HG02610 (cell line): ENCODE measurements around the gene TBX6.

Source experiments
- ATAC-seq: cut with Tn5 transposase; IDR thresholded peaks from one replicate; pipeline ENCODE4 v1.9.1; 2021; ENCODE audit warnings: mild to moderate bottlenecking, moderate library complexity; ENCODE audit not compliant: unreplicated experiment

TBX6 gene

DNA sequence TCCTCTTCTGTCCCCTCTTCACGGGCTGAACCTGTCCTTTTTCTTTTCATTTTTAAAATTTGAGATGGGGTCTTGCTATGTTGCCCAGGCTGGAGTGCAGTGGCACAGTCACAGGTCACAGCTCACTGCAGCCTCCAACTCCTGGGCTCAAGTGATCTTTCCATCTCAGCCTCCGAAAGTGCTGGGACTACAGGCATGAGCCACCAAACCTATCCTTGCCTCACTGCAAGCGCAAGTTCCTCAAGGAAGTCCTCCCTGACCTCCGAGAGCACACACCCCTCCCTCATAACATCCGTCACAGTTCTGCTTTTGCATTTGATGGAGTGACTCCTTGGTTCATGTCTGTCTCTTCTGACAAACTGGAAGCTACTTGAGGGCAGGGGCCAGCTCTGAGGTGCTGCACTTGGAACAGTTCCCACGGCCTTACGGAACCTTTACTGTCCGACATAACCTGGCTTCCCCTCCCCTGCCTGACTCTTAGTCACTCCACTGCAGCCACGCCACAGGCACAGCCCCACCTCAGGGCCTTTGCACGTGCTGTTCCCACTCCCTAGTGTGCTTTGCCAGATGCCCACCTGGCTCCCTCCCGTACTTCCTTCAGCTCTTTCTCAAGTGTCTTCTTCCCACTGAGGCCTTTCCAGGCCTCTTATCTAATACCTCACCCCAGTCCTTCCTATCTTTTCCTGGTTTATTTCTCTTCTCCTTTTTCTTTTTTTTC is 4.4 kb downstream of the TBX6 start:
- ATAC-seq: no peak

- no peak for ATAC-seq
These were observed 5.2 kb downstream of the TBX6 start for GRCh38 chr16:30086291-30087140.

DNA sequence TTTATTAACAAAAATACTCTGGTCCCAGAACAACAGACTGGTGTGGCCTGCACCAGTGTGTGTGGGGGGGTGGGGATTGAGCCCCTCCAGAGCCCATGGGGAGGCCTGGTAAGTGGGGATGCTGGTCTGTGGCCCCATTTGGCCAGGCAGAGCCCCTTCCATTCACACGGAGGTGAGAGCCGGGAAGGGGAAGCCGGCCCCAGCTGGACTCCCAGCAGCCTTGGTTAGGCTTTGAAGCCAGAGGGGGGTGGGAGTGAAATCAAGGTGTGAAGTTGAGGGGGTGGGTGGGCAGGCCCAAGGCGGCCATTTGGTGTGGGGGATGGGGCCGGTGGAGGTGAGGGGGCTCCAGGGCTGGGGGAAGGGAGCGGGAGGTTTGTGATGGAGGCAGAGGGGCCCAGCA is 5.9 kb downstream of the TBX6 start:
- ATAC-seq: no peak

- no peak for ATAC-seq
These were observed 6.5 kb downstream of the TBX6 start for GRCh38 chr16:30085247-30085646.

GRCh38 chr16:30084816-30085159 is 6.9 kb downstream of the TBX6 start:
- no peak for ATAC-seq

DNA sequence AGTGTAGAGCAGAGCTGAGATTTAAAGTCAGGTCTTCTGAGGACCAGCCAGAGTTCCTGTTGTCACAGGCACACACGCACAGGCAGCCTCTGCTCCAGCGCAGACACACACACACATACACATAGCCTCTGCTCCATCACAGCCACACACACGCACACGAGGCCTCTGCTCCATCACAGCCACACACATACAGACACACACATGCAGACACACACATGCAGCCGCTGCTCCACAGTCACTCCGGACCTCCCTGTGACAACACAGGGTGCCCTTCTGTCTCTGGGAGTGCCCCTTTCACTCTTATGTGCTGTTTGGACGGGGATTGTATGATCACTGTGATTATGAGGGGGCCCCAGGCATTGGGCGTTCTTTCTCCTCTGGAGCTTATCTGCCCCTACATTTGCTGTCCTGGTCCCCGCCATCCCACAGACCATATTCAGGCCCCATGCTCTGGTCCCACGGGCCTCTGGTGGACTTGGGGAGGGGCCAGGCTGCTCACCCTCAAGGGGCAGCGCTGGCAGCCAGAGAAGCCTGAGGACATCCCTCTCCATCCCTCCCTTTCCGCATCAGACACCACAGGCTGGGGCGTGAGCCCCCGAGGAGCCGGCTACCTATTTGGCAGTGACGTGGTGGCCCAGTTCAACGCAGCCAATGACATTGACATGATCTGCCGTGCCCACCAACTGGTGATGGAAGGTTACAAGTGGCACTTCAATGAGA is 7.5 kb downstream of the TBX6 start:
- no peak for ATAC-seq

GRCh38 chr16:30083216-30084055 is 8.3 kb downstream of the TBX6 start:
- no peak for ATAC-seq

- no peak for ATAC-seq
These were observed 9.1 kb downstream of the TBX6 start for GRCh38 chr16:30082545-30083090.

DNA sequence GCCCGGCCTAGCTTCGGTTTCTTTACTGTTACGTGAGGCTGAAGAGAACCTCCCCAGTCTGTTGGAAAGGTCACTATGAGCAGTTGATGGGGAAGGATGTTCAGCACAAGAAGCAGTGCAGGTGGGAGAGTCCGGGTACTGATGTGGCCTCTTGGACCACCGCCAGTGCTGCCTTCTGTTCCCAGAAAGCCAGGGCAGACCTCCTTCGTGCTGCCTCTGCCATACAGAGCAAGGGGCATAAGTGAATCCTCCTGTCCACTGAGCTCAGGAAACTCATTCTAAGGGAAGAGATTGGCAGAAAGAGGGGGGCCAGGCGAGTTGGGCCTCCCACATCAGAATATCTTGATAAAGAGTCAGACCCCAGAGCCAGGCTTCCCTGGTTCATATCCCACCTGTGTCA is 12.2 kb downstream of the TBX6 start:
- no peak for ATAC-seq

DNA sequence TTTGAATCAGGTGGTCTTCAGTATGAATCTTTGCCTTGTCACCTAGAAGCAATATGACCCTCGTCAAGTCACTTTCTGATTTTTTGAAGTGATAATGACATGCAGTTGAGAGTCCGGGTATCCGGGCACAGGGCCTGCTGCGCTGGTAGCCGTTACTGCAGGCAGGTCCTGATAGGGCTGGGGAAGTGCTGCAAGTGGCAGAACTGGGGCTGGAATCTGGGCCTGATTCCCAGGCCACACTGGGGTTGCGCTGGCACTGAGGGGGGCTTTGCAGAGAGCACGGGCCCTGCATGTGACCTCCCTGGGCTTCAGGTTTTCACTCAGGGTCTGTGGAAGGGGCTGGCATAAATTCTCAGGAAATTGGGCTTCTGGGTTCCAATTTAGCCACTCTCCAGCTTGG is 13.0 kb downstream of the TBX6 start:
- ATAC-seq: no peak

GRCh38 chr16:30077656-30078055 is 14.1 kb downstream of the TBX6 start:
- no peak for ATAC-seq

GRCh38 chr16:30076276-30076791 is 15.4 kb downstream of the TBX6 start:
- peak; percentile 15 for ATAC-seq

GRCh38 chr16:30075503-30076275 is 16.0 kb downstream of the TBX6 start, which contains the start of gene PPP4C:
PPP4C (plus strand) TSS chr16:30075994; CDS start chr16:30076378, 384 bp downstream.
- peak; percentile 81 for ATAC-seq

- no peak for ATAC-seq
These were observed 21.2 kb downstream of the TBX6 start for GRCh38 chr16:30070490-30070889.

DNA sequence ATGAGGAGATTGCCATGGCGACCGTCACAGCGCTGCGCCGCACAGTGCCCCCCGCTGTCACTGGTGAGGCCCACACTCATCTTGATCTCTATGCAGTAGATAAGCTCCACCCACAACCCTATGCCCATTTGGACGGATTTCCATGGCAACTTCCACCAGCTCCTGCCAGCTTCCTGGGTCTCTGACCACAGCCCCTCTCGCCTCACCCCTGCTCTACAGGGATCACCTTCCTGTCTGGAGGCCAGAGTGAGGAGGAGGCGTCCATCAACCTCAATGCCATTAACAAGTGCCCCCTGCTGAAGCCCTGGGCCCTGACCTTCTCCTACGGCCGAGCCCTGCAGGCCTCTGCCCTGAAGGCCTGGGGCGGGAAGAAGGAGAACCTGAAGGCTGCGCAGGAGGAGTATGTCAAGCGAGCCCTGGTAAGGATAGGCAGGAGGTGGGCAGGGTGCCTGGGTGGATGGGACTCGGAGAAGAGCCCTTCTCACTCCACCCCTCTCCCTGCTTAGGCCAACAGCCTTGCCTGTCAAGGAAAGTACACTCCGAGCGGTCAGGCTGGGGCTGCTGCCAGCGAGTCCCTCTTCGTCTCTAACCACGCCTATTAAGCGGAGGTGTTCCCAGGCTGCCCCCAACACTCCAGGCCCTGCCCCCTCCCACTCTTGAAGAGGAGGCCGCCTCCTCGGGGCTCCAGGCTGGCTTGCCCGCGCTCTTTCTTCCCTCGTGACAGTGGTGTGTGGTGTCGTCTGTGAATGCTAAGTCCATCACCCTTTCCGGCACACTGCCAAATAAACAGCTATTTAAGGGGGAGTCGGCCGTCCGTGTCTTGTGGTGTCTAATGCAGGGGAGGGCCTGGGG is 21.9 kb downstream of the TBX6 start:
- no peak for ATAC-seq

- no peak for ATAC-seq
These were observed 22.7 kb downstream of the TBX6 start for GRCh38 chr16:30068750-30069610.

DNA sequence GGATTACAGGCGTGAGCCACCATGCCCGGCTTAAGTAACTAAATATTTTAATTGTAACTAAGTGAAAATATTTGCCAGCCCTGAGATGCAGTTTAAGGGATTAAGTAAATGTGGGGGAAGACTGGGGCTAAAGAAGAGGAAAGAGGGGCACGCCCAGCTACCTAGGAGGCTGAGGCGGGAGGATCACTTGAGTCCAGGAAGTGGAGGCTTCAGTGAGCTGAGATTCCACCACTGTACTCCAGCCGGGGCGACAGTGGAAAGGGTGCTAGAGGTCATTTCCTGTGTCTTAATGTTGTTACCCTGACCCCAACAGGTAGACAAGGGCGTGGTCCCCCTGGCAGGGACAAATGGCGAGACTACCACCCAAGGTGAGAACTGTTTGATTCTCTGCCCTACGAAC is 23.4 kb downstream of the TBX6 start:
- no peak for ATAC-seq

GRCh38 chr16:30067584-30067916 is 24.2 kb downstream of the TBX6 start:
- no peak for ATAC-seq
